ENCODE measurements around the gene ARHGAP1. TPM values are rescaled to one million over a fixed set of nuclear protein-coding genes. Genes with fewer than 3 reads are reported as not detected.

ARHGAP1 gene
- total and polyA plus RNA-seq, 2 of the 13 experiments (the other 11 are each of a cell fraction or from before 2014, with no cell fraction given) = 18.6 to 30.3 TPM

DNA sequence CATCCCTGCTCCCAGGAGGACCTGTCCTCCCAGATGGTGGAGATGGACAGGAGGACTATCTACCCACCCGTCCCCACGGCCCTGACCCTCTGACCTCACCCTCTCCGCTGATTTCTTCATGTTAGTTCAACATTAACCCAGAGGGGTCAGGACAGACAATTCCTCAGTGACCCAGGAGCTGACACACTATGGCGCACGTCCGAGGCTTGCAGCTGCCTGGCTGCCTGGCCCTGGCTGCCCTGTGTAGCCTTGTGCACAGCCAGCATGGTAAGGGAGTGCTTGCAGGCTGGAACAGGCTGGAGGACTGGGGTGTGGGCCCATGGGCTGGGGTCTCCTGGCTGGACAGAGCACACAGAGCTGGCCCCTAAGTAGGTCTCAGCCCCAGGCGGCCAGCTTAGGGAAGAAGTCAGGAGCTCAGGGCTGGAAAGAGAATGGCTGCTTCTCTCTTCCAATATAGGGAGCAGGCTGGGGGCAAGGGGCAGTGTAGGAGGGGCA is 18.7 kb upstream of the ARHGAP1 start, which contains the start of gene F2 (continued):
- TF ChIP-seq, protein P1, sequence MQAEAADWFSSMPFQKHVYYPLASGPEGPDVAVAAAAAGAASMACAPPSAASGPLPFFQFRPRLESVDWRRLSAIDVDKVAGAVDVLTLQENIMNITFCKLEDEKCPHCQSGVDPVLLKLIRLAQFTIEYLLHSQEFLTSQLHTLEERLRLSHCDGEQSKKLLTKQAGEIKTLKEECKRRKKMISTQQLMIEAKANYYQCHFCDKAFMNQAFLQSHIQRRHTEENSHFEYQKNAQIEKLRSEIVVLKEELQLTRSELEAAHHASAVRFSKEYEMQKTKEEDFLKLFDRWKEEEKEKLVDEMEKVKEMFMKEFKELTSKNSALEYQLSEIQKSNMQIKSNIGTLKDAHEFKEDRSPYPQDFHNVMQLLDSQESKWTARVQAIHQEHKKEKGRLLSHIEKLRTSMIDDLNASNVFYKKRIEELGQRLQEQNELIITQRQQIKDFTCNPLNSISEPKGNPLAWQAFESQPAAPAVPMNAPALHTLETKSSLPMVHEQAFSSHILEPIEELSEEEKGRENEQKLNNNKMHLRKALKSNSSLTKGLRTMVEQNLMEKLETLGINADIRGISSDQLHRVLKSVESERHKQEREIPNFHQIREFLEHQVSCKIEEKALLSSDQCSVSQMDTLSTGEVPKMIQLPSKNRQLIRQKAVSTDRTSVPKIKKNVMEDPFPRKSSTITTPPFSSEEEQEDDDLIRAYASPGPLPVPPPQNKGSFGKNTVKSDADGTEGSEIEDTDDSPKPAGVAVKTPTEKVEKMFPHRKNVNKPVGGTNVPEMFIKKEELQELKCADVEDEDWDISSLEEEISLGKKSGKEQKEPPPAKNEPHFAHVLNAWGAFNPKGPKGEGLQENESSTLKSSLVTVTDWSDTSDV (CRISPR knock-in tag; IDR thresholded peaks at IDR 0.05) = no peak
- TF ChIP-seq ZNF543 (CRISPR knock-in tag; IDR thresholded peaks at IDR 0.05) (peak; percentile 19), NFE2 (CRISPR knock-in tag; IDR thresholded peaks at IDR 0.05) (no peak), THYN1 (CRISPR knock-in tag; IDR thresholded peaks at IDR 0.05; ENCODE audit: borderline replicate concordance, low read depth) (peak; percentile 72; the same call in 1 of the 2 replicates), ZIK1 (CRISPR knock-in tag; IDR thresholded peaks at IDR 0.05; ENCODE audit: borderline replicate concordance, low read depth) (peak; percentile 68), MAZ (IDR thresholded peaks at IDR 0.05; ENCODE audit: borderline replicate concordance, low read depth, low read length) (no peak), MAZ (CRISPR knock-in tag; IDR thresholded peaks at IDR 0.05; ENCODE audit: low read depth) (no peak), ZNF451 (CRISPR knock-in tag; IDR thresholded peaks at IDR 0.05) (no peak; the same call in 1 of the 2 replicates), HNF4G (IDR thresholded peaks at IDR 0.05; ENCODE audit: borderline replicate concordance, low read depth, low read length) (peak; percentile 68; the same call in 1 of the 2 replicates), HNF4G (CRISPR knock-in tag; IDR thresholded peaks at IDR 0.05; ENCODE audit: borderline replicate concordance, low read depth) (peak; percentile 40; the same call in 1 of the 2 replicates), JUNB (CRISPR knock-in tag; IDR thresholded peaks at IDR 0.05; ENCODE audit: borderline replicate concordance) (no peak), XBP1 (CRISPR knock-in tag; IDR thresholded peaks at IDR 0.05) (0 out of 2 replicates have a peak, but pooled peaks have one; percentile 56), FOXM1 (CRISPR knock-in tag; IDR thresholded peaks at IDR 0.05) (no peak), SMAD1 (CRISPR knock-in tag; IDR thresholded peaks at IDR 0.05; ENCODE audit: borderline replicate concordance, low read depth) (no peak), SMC3 (IDR thresholded peaks at IDR 0.05; ENCODE audit: low read length) (peak; percentile 10; the same call in 1 of the 2 replicates), ETV5 (CRISPR knock-in tag; IDR thresholded peaks at IDR 0.05; ENCODE audit: borderline replicate concordance) (peak; percentile 87), ZNF567 (CRISPR knock-in tag; IDR thresholded peaks at IDR 0.05; ENCODE audit: borderline replicate concordance) (no peak), CENPX (CRISPR knock-in tag; IDR thresholded peaks at IDR 0.05) (no peak), KLF6 (CRISPR knock-in tag; IDR thresholded peaks at IDR 0.05) (peak; percentile 81), HIVEP1 (CRISPR knock-in tag; IDR thresholded peaks at IDR 0.05) (no peak; the same call in 1 of the 2 replicates), NR2C2 (CRISPR knock-in tag; IDR thresholded peaks at IDR 0.05; ENCODE audit: borderline replicate concordance) (peak; percentile 89)
- TF ChIP-seq, protein P2, sequence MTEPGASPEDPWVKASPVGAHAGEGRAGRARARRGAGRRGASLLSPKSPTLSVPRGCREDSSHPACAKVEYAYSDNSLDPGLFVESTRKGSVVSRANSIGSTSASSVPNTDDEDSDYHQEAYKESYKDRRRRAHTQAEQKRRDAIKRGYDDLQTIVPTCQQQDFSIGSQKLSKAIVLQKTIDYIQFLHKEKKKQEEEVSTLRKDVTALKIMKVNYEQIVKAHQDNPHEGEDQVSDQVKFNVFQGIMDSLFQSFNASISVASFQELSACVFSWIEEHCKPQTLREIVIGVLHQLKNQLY (CRISPR knock-in tag; IDR thresholded peaks at IDR 0.05) = peak; percentile 66; the same call in 1 of the 2 replicates
- TF ChIP-seq, protein P3, sequence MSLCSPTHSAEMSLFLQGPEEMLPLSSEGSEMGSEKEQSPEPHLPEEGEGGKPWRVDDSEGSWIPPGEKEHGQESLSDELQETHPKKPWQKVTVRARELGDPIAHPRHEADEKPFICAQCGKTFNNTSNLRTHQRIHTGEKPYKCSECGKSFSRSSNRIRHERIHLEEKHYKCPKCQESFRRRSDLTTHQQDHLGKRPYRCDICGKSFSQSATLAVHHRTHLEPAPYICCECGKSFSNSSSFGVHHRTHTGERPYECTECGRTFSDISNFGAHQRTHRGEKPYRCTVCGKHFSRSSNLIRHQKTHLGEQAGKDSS (CRISPR knock-in tag; IDR thresholded peaks at IDR 0.05; ENCODE audit: borderline replicate concordance, low read depth) = no peak
- TF ChIP-seq, protein P4, sequence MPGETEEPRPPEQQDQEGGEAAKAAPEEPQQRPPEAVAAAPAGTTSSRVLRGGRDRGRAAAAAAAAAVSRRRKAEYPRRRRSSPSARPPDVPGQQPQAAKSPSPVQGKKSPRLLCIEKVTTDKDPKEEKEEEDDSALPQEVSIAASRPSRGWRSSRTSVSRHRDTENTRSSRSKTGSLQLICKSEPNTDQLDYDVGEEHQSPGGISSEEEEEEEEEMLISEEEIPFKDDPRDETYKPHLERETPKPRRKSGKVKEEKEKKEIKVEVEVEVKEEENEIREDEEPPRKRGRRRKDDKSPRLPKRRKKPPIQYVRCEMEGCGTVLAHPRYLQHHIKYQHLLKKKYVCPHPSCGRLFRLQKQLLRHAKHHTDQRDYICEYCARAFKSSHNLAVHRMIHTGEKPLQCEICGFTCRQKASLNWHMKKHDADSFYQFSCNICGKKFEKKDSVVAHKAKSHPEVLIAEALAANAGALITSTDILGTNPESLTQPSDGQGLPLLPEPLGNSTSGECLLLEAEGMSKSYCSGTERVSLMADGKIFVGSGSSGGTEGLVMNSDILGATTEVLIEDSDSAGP (CRISPR knock-in tag; IDR thresholded peaks at IDR 0.05; ENCODE audit: borderline replicate concordance) = no peak
- TF ChIP-seq, protein P5, sequence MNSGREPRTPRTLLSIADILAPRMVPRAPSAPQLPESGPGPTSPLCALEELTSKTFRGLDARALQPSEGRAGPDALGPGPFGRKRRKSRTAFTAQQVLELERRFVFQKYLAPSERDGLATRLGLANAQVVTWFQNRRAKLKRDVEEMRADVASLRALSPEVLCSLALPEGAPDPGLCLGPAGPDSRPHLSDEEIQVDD (CRISPR knock-in tag; IDR thresholded peaks at IDR 0.05; ENCODE audit: borderline replicate concordance) = peak; percentile 17; the same call in 1 of the 2 replicates

All from HepG2 (cell line).